Measurements from ENCODE around the gene CDK16.

Gene CDK16

DNA sequence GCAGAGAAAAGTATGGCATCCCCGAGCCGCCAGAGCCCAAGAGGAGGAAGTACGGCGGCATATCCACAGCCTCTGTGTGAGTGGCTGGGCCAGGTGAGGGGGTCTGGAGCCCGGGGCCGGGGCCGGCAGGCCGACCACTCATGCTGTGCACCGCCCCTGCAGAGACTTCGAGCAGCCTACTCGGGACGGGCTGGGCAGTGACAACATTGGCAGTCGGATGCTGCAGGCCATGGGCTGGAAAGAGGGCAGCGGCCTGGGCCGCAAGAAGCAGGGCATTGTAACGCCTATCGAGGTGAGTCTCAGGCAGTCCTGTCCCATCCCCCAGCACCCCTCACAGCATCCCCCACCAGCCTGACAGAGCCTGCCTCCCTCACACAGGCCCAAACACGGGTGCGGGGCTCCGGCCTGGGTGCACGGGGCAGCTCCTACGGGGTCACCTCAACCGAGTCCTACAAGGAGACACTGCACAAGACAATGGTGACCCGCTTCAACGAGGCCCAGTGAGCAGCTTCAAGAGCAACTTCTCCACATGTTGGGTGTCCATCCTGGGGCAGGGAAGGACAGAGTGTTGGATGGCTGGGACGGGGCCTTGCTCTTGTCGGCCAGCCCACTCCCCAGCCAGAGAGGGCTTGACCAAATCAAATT, 32.3 kb upstream of the CDK16 start:
- DNase-seq: no peak

GRCh38 chrX:47187106-47187677, 31.3 kb upstream of the CDK16 start:
- DNase-seq: no peak

DNA sequence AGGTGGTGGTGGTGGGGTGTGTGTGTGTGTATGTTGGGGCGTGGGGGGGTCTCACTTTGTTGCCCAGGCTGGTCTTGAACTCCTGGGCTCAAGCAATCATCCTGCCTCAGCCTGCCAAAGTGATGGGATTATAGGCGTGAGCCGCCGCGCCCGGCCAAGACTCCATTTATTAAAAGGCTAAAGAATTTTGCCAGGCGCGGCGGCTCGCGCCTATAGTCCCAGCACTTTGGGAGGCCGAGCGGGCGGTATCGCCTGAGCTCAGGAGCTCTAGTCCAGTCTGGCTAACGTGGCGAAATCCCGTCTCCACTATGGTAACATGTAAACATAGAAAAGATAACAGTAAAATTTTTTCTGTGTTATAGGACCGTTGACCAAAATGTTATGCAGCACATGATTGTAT, 28.6 kb upstream of the CDK16 start:
- DNase-seq: no peak

- DNase-seq: peak; percentile 78 to 81
These were observed 27.8 kb upstream of the CDK16 start for GRCh38 chrX:47190445-47191269.

DNA sequence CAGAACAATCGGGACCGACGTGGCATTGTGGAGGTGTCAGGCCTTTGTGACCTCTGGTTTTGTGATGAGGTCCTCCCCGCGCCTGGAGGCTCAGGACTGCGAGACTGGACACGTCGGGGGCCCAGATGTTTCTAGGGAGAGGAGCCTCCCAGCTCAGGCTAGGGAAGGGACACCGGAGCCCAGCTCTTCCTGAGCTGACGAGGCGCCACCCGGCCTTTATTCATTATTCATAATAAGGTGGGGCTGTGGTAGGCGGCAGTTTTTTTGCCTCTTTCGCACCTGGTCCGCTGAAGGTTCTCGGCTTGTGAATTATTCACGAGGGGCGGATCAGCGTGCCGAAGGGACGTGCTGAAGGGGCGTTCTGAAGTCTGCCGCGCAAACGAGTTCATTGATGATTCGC, 27.1 kb upstream of the CDK16 start:
- DNase-seq: peak; percentile 52 to 55

DNA sequence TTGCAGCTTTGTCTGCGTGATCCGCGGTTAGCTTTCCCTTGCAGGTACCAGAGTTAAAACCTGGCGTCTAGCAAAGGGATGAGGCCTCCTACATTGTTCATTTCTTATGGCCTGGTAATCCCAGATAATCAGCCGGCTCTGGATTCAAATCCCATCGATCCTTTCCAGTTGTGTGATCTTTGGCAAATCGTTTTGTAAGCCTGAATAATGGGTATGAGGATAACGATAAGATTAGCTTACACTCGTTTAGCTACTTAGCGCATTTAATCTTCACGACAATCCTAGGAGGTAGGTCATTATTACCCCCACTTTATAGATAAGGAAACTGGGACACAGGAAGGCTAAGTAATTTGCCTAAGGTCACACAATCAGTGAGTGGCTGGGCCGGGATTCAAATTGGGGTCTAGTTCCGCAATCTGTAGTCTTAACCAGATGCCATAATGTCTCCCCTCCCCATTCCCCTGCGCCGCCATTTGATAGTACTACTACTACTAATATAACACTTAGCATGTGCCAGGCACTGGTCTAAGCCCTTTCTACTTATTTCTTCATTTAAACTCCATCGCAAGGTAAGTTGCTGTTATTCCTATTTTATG, 26.6 kb upstream of the CDK16 start:
- no peak for DNase-seq

DNA sequence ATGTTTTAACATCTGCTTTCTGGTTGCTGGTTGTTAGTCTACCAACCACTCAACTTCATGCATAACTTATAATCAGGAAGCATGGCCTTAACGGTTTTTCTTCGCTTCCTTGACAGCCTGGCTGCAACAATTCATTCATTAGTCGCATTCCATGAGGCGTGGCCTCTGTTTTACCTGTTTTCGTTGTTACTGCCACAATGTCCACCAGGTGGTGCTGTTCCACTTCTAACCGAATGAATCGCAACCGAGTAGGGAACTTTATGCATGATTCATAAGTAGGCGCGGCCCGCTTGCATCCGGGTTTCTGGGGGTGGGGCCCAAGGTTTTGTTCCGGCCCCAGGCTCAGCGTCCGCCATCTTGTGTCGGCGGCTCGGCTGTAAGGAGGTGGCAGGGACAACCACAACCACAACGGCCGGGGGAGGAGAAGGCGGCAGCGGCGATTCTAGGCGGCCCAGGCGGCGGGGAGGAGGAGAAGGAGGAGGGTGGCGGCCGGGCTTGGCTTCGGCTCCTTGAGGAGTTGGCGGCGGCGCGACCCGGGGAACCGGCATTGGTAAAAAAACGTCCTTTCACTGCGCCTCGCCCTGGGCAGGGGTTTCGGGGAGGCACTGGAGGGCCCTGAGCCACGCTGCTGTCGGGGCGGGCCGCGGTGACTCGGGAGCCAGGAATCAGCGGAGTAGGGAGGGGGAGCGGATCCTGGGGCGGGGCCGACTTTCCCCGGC, 24.8 kb upstream of the CDK16 start, which contains the start of gene UBA1:
Gene UBA1 (plus strand): TSS at position 355 of the 719 bp plus-strand sequence. CDS start 4,974 bp downstream, outside the sequence.
- peak; percentile 88 to 90 for DNase-seq

DNA sequence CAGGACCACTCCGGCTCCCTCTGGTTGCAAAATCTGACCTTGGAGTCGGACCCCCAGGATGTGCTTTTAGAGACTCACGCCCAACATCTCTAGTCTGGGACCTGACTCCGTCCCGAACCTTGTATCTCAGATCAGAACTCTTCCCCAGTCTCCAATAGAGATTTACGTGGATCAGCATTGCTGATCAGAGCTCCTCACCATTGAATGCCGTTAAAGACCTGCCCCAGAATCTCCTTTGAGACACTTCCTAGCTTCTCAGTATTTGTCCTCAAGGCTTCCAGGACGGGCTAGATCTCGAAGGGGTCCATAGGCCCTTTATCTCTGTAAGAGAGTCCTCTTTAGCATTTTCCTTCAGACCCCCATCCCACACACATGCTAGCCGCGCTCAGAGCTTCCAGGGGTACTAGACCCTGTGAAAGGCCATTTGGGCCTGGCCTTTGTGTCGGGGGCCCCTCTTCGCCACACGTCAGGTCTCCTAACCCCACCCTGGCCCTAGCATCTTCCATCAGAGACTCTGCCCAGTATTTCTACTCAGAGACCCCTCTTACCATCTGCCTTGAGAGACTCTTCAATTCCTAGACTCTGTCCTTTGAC, 24.2 kb upstream of the CDK16 start:
- DNase-seq: no peak

DNA sequence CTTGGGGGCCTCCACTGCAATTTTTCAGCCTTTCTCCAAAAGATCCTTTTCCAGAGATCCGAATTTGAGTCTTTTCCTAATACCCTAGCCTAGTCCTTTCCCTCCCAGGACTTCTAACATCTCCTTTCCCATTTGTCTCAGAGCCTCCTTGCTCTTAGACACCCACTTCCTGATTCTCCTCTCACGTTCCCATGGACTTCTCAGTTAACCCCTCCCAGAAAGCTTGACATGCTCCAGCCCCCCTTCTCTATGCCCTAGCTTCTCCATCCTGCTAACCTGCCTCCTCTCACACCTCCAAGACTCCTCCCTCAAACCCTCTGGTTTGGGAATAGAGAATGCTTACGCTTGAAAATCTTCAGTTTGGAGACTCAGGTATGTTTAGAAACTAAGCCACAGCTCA, 22.4 kb upstream of the CDK16 start:
- DNase-seq: no peak

DNA sequence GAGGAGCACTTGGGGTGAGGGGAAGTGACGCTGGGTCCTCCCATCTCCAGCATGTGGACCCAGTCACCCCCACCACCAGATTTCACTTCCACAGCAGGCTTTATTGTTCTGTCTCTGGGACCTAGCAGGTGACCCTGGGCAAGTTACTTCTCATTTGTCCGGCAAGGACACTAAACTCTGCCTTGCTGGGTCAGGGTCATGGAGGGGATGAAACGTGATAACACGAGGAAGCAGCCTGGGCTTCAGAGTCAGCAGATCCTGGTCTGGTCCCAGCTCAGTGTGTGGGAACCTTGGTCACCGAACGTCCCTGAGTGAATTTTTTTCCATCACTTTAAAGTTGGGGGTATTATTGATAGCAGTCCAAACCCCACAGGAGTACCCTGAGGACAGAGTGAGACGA, 21.0 kb upstream of the CDK16 start:
- no peak for DNase-seq

DNA sequence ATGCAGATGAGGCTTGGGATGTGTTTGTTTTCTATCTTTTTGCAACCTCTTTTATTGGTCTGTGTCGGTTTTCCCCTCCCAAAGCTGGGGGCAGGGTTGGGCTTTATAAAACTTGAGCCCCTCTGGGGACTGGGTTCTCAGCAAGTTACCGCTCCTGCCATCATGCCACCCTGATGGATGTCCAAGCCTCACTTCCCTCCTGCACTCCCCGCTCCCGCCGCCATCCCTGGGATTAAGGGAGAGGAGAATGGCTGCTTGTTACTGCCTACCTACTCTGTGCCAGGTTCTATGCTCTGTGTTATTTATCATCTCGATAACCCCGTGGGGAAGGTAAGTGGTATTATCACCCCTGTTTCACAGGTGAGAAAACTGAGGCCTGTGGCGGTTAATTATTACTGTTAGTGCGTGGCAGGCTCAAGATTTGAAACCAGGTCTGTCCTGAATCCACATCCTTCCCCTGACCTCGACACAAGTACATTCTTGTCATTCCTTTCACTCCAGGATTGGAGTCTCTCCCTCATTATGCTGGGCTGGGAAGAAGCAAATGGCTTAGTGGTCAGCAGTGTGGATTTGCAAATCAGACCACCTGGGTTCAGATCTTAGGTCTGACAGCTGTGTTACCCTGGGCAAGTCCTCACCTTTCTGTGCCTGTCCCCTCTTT, 20.3 kb upstream of the CDK16 start:
- DNase-seq: no peak

DNA sequence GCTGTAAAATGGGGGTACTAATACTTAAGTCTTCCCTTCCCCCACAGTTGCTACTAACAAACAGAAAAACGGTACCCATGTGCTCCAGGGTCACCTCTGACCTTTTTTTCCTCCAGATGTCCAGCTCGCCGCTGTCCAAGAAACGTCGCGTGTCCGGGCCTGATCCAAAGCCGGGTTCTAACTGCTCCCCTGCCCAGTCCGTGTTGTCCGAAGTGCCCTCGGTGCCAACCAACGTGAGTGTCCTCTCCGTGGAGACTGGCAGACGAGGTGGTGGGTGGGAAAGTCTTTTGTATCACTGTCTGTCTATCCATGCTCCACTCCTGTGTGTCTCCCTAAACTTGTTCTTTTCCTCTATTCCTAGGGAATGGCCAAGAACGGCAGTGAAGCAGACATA, 19.8 kb upstream of the CDK16 start:
- DNase-seq: no peak

DNA sequence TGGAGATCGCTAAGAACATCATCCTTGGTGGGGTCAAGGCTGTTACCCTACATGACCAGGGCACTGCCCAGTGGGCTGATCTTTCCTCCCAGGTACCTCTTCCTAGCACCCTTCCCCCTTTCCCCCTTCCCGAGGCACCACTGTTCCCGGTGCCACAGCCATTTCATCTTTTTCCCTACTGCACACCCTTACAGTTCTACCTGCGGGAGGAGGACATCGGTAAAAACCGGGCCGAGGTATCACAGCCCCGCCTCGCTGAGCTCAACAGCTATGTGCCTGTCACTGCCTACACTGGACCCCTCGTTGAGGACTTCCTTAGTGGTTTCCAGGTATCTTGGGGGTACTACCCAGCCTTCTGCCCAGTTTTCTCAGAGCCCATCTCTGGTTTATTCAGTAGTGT, 19.2 kb upstream of the CDK16 start:
- DNase-seq: no peak

DNA sequence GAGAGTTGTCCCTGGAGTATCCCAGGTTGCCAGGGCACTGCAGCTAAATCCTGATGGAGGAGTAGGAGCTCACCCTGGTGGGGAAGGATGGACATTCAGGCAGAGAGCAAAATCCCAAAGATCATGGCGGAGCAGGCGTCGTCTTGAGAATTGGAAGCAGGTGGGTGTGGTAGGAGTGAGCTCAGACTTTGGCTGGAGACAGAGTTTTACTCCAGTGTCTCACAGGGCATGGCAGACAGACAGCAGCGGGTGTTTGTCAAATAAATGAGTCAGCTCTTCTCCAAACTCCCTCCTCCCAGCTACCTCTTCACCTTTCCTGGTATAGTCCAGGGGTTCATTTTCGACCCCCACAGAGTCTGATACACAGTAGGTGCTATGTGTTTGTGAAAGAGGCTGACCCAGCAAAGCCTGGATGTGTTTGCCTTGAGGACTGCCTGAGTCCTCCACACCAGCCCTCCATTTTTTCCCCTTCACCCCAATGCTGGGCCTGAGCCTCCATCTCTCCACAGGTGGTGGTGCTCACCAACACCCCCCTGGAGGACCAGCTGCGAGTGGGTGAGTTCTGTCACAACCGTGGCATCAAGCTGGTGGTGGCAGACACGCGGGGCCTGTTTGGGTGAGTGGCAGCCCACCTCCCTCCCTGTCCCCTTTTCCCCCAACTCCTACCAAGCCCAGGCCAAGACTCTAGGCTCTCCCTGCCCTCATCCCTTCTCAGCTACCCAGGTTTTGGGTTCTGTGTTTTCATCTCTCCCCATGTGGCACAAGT, 17.9 kb upstream of the CDK16 start:
- DNase-seq: no peak

GRCh38 chrX:47201345-47201944, 17.0 kb upstream of the CDK16 start:
- DNase-seq: no peak

GRCh38 chrX:47202316-47202715, 16.2 kb upstream of the CDK16 start:
- no peak for DNase-seq

GRCh38 chrX:47202877-47203276, 15.6 kb upstream of the CDK16 start:
- DNase-seq: no peak

DNA sequence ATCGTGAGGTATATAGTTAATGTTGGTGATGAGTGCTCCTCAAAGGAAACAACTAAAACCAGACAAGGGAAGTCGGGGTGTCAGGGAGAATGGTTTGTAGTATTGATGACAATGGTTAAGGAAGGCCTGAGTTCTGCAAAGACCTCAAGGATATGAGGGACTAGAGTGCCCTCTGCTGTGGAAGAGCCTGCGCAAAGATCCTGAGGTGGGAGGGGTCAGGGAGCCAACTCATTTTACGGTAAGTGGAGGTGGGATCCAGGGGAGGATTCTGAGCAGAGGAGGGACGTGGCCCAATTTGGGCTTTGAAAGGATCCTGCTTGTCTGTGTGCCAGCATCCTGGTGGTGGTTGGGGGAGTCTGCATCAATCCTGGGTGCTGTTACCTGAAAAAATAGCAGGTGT, 13.5 kb upstream of the CDK16 start:
- no peak for DNase-seq

GRCh38 chrX:47206316-47206715, 12.2 kb upstream of the CDK16 start:
- DNase-seq: no peak

GRCh38 chrX:47208108-47208507, 10.4 kb upstream of the CDK16 start:
- DNase-seq: no peak
